Testis (tissue), 2 donors: ENCODE measurements around the gene ASPM.

Experiments used
- CTCF ChIP-seq, 3 experiments: fragments of 450-650 bp in 2 of 3; fragments of 200-600 bp in 1 of 3; sonication (generic) in 1 of 3; IDR thresholded peaks; one replicate each; pipeline ENCODE4 v1.5.1; 2016 to 2019; ENCODE audit warnings: antibody characterized with exemption in 3 of 3, mild to moderate bottlenecking in 2 of 3, moderate library complexity in 1 of 3
- POLR2A ChIP-seq: fragments of 450-650 bp; IDR thresholded peaks from one replicate; pipeline ENCODE4 v1.6.1; 2017; ENCODE audit warnings: antibody characterized with exemption, mild to moderate bottlenecking, moderate library complexity

GRCh38 chr1:197101978-197102377 lies 44.5 kb downstream of the ASPM start:
- no peak for TF ChIP-seq POLR2A
- no peak for TF ChIP-seq CTCF (IDR thresholded peaks at IDR 0.05)
